Neural cell (in vitro differentiated cells): ENCODE measurements around the gene PAIP1. TPM values are rescaled to one million over a fixed set of nuclear protein-coding genes. Genes with fewer than 3 reads are reported as not detected.
"Not testable (repeated sequence)": the region's sequence is repeated elsewhere in the genome, so short reads cannot be mapped to it uniquely, and the experiment has no call there.

ENCODE experiments used
- H2AFZ ChIP-seq: fragments of 200-600, 300-800 bp; sonication (generic), shearing (Covaris generic); 2 replicates; pipeline ENCODE4 v1.6.0; 2014; ENCODE audit warnings: low read depth, mild to moderate bottlenecking, antibody characterized with exemption, low read length, moderate library complexity
- H3F3A ChIP-seq: fragments of 200-600 bp; shearing (Covaris generic); 2 replicates; pipeline ENCODE4 v1.6.1; 2016; ENCODE audit warnings: mild to moderate bottlenecking, moderate library complexity, mixed read lengths, antibody characterized with exemption, low read length; ENCODE audit not compliant: insufficient read depth, poor library complexity, severe bottlenecking
- H3K27ac ChIP-seq: fragments of 200-600, 300-800 bp; sonication (generic), shearing (Covaris generic); 2 replicates; pipeline ENCODE4 v1.5.1; 2014; ENCODE audit warnings: mild to moderate bottlenecking, low read length, moderate library complexity
- H3K27me3 ChIP-seq: fragments of 300-800, 200-600 bp; sonication (generic), shearing (Covaris generic); 2 replicates; pipeline ENCODE4 v1.6.0; 2014; ENCODE audit warnings: mild to moderate bottlenecking, low read depth, low read length, moderate library complexity; ENCODE audit not compliant: insufficient read depth
- H3K36me3 ChIP-seq: fragments of 300-800, 200-600 bp; sonication (generic), shearing (Covaris generic); 2 replicates; pipeline ENCODE4 v1.5.1; 2014; ENCODE audit warnings: mild to moderate bottlenecking, antibody characterized with exemption, low read length, moderate library complexity; ENCODE audit not compliant: insufficient read depth
- H3K4me2 ChIP-seq: fragments of 300-800, 200-600 bp; sonication (generic), shearing (Covaris generic); 2 replicates; pipeline ENCODE4 v1.6.0; 2014; ENCODE audit warnings: mild to moderate bottlenecking, low read length
- H3K4me3 ChIP-seq: fragments of 300-800, 200-600 bp; sonication (generic), shearing (Covaris generic); 2 replicates; pipeline ENCODE4 v1.5.1; 2014; ENCODE audit warnings: mild to moderate bottlenecking, low read length, moderate library complexity
- H3K79me2 ChIP-seq: fragments of 200-600 bp; shearing (Covaris generic); replicated peaks from 2 replicates; pipeline ENCODE4 v1.6.0; 2014; ENCODE audit warnings: mild to moderate bottlenecking, low read length, moderate library complexity; ENCODE audit not compliant: insufficient read depth
- H3K9ac ChIP-seq: fragments of 300-800, 200-600 bp; sonication (generic), shearing (Covaris generic); 2 replicates; pipeline ENCODE4 v1.6.1; 2016; ENCODE audit warnings: mild to moderate bottlenecking, low read length, mixed read lengths
- H3K9me2 ChIP-seq: fragments of 200-600 bp; shearing (Covaris generic); 2 replicates; pipeline ENCODE4 v1.6.1; 2016; ENCODE audit warnings: mild to moderate bottlenecking, low read length, mixed read lengths; ENCODE audit not compliant: insufficient read depth
- H3K9me3 ChIP-seq: fragments of 200-600, 300-800 bp; sonication (generic), shearing (Covaris generic); 2 replicates; pipeline ENCODE4 v1.6.1; 2016; ENCODE audit warnings: mild to moderate bottlenecking, mixed run types, low read length, moderate library complexity, mixed read lengths
- H4K20me1 ChIP-seq: fragments of 200-600 bp; shearing (Covaris generic); 2 replicates; pipeline ENCODE4 v1.6.1; 2016; ENCODE audit warnings: mild to moderate bottlenecking, mixed run types; ENCODE audit not compliant: insufficient read depth
- EP300 ChIP-seq: fragments of 450-650 bp; conservative IDR thresholded peaks from 2 replicates; pipeline ENCODE4 v1.6.1; 2014; ENCODE audit warnings: antibody characterized with exemption, mild to moderate bottlenecking, moderate library complexity; ENCODE audit not compliant: poor library complexity, severe bottlenecking
- EZH2 ChIP-seq: fragments of 200-600, 300-800 bp; shearing (Covaris generic), sonication (generic); IDR thresholded peaks from 2 replicates; pipeline ENCODE4 v1.6.1; 2014; ENCODE audit warnings: antibody characterized with exemption, low read length, borderline replicate concordance, mild to moderate bottlenecking; ENCODE audit not compliant: insufficient read depth, poor library complexity, severe bottlenecking
- MXI1 ChIP-seq: fragments of 450-650 bp; conservative IDR thresholded peaks from 2 replicates; pipeline ENCODE4 v1.6.1; 2014; ENCODE audit warnings: antibody characterized with exemption, mild to moderate bottlenecking; ENCODE audit not compliant: poor library complexity, severe bottlenecking
- POLR2AphosphoS5 ChIP-seq: IDR thresholded peaks from 2 replicates; pipeline ENCODE4 v1.6.1; 2012
- RAD21 ChIP-seq: fragments of 450-650 bp; conservative IDR thresholded peaks from 2 replicates; pipeline ENCODE4 v1.6.1; 2014; ENCODE audit warnings: antibody characterized with exemption, mild to moderate bottlenecking, moderate library complexity
- SMC3 ChIP-seq: fragments of 450-650 bp; conservative IDR thresholded peaks from 2 replicates; pipeline ENCODE4 v1.6.1; 2014; ENCODE audit warnings: antibody characterized with exemption, mild to moderate bottlenecking, moderate library complexity; ENCODE audit not compliant: poor library complexity
- TAF1 ChIP-seq: IDR thresholded peaks from 2 replicates; pipeline ENCODE4 v1.6.1; 2012; ENCODE audit warnings: low read depth
- polyA plus RNA-seq: library from polyadenylated mRNA; depleted of rRNA; stranded (reverse); fragments of >200 nt; gene quantifications from 2 replicates; pipeline ENCODE4 v1.2.3, GENCODE V29; 2014
- TF ChIP-seq, protein P1 (sequence below): fragments of 450-650 bp; IDR thresholded peaks from 2 replicates; pipeline ENCODE4 v1.5.1; 2014; ENCODE audit warnings: antibody characterized with exemption, mild to moderate bottlenecking, moderate library complexity; ENCODE audit not compliant: poor library complexity, severe bottlenecking
- TF ChIP-seq, protein P2 (sequence below): IDR thresholded peaks from 2 replicates; pipeline ENCODE4 v1.6.1; 2012; ENCODE audit warnings: borderline replicate concordance

The PAIP1 gene
- polyA plus RNA-seq, 1 donor from 2014 or later = 276 TPM

DNA sequence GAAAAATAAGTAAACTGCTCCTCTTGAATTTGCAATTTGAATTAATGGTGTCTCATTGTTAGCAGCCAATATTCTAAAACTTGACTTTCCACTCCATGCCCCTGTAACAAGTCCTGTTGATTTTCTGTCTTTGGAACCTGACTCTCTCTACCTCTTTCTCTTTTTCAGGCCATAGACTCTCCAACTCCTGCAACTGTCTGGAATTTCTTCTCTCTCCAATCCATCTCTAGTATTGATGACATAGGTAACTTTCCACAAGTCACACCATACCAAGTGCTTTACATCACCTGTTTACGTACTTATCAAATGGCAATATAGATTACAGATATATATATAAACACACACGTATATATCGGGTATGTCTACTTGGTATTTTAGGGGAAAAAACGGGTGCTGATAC is 42.9 kb downstream of the PAIP1 start:
- peak overlapping the region; percentile 72 for H3K4me3 ChIP-seq
- H2AFZ ChIP-seq = peak overlapping the region; percentile 46
- no peaks in the 10 kb centered on the region for H3K9me2 ChIP-seq
- no peaks in the 10 kb centered on the region for H3F3A ChIP-seq
- peaks cover 6% of the 10 kb centered on the region for H3K79me2 ChIP-seq
- H4K20me1 ChIP-seq = no peaks in the 10 kb centered on the region
- peak overlapping the region; percentile 69 for H3K9ac ChIP-seq
- peak overlapping the region; percentile 63 for H3K4me2 ChIP-seq
- no peak for TF ChIP-seq TAF1
- TF ChIP-seq SMC3 = no peak
- TF ChIP-seq, protein P1, sequence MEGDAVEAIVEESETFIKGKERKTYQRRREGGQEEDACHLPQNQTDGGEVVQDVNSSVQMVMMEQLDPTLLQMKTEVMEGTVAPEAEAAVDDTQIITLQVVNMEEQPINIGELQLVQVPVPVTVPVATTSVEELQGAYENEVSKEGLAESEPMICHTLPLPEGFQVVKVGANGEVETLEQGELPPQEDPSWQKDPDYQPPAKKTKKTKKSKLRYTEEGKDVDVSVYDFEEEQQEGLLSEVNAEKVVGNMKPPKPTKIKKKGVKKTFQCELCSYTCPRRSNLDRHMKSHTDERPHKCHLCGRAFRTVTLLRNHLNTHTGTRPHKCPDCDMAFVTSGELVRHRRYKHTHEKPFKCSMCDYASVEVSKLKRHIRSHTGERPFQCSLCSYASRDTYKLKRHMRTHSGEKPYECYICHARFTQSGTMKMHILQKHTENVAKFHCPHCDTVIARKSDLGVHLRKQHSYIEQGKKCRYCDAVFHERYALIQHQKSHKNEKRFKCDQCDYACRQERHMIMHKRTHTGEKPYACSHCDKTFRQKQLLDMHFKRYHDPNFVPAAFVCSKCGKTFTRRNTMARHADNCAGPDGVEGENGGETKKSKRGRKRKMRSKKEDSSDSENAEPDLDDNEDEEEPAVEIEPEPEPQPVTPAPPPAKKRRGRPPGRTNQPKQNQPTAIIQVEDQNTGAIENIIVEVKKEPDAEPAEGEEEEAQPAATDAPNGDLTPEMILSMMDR = no peak
- TF ChIP-seq, protein P2, sequence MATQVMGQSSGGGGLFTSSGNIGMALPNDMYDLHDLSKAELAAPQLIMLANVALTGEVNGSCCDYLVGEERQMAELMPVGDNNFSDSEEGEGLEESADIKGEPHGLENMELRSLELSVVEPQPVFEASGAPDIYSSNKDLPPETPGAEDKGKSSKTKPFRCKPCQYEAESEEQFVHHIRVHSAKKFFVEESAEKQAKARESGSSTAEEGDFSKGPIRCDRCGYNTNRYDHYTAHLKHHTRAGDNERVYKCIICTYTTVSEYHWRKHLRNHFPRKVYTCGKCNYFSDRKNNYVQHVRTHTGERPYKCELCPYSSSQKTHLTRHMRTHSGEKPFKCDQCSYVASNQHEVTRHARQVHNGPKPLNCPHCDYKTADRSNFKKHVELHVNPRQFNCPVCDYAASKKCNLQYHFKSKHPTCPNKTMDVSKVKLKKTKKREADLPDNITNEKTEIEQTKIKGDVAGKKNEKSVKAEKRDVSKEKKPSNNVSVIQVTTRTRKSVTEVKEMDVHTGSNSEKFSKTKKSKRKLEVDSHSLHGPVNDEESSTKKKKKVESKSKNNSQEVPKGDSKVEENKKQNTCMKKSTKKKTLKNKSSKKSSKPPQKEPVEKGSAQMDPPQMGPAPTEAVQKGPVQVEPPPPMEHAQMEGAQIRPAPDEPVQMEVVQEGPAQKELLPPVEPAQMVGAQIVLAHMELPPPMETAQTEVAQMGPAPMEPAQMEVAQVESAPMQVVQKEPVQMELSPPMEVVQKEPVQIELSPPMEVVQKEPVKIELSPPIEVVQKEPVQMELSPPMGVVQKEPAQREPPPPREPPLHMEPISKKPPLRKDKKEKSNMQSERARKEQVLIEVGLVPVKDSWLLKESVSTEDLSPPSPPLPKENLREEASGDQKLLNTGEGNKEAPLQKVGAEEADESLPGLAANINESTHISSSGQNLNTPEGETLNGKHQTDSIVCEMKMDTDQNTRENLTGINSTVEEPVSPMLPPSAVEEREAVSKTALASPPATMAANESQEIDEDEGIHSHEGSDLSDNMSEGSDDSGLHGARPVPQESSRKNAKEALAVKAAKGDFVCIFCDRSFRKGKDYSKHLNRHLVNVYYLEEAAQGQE = no peak
- no peak for TF ChIP-seq MXI1
- no peak for TF ChIP-seq RAD21
- TF ChIP-seq POLR2AphosphoS5 = no peak
- TF ChIP-seq EP300 = no peak
- TF ChIP-seq EZH2 = no peak
- no peaks in the 10 kb centered on the region for H3K36me3 ChIP-seq
- H3K27ac ChIP-seq = peak overlapping the region; percentile 84
- no peaks in the 10 kb centered on the region for H3K27me3 ChIP-seq
- H3K9me3 ChIP-seq = no peaks in the 10 kb centered on the region

DNA sequence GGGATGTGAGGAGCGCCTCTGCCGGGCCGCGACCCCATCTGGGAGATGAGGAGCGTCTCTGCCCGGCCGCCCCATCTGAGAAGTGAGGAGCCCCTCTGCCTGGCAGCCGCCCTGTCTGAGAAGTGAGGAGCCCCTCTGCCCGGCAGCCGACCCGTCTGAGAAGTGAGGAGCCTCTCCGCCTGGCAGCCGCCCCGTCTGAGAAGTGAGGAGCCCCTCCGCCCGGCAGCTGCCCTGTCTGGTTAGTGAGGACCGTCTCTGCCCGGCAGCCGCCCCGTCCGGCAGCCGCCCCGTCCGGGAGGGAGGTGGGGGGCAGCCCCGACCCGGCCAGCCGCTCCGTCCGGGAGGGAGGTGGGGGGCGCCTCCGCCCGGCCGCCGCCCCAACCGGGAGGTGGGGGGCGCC is 45.8 kb downstream of the PAIP1 start:
- not testable (repeated sequence) for H3K9me2 ChIP-seq, H3K36me3 ChIP-seq, H3K9me3 ChIP-seq, H2AFZ ChIP-seq, H3K79me2 ChIP-seq, H3K9ac ChIP-seq, H3K27me3 ChIP-seq, H3F3A ChIP-seq, H3K27ac ChIP-seq, H4K20me1 ChIP-seq, H3K4me2 ChIP-seq, H3K4me3 ChIP-seq

DNA sequence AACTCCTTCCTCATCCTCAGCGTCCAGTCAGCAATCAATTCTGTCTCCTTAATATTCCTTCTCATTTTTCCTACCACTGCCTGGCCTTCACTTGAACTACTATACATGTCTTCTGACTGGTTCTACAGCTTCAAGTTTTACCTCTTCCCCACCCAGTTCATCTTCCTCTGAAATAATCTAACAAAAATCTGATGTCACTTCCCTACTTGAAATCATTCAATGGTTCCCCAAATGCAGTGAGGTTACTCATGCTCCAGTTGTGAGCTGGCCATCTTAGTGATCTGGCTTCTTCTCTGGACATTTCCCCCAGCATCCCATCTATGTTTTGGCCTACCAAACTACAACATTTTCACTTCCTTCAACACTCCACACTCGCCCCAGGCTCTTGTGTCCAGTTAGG is 58.3 kb downstream of the PAIP1 start:
- no peak overlapping the region for H3K4me2 ChIP-seq
- no peaks in the 10 kb centered on the region for H3K36me3 ChIP-seq
- no peak overlapping the region for H3K9ac ChIP-seq
- no peaks in the 10 kb centered on the region for H3F3A ChIP-seq
- no peaks in the 10 kb centered on the region for H3K27me3 ChIP-seq
- no peaks in the 10 kb centered on the region for H3K9me3 ChIP-seq
- H3K9me2 ChIP-seq = no peaks in the 10 kb centered on the region
- H3K4me3 ChIP-seq = no peak overlapping the region
- H4K20me1 ChIP-seq = no peaks in the 10 kb centered on the region
- H3K79me2 ChIP-seq = no peaks in the 10 kb centered on the region
- H2AFZ ChIP-seq = no peak overlapping the region
- TF ChIP-seq EZH2 = no peak
- TF ChIP-seq, protein P2 = no peak
- TF ChIP-seq, protein P1 = no peak
- no peak for TF ChIP-seq EP300
- no peak for TF ChIP-seq MXI1
- no peak for TF ChIP-seq TAF1
- TF ChIP-seq POLR2AphosphoS5 = no peak
- TF ChIP-seq RAD21 = no peak
- TF ChIP-seq SMC3 = no peak
- no peak overlapping the region for H3K27ac ChIP-seq
